Measurements from ENCODE around the gene HIGD2A.

The HIGD2A gene

GRCh38 chr5:176418251-176418650 is 29.7 kb downstream of the HIGD2A start:
- FAIRE-seq: no peak

- no peak for FAIRE-seq
These were observed 31.5 kb downstream of the HIGD2A start for GRCh38 chr5:176420086-176420485.

- no peak for FAIRE-seq
These were observed 32.5 kb downstream of the HIGD2A start for GRCh38 chr5:176420972-176421544.

- no peak for FAIRE-seq
These were observed 35.6 kb downstream of the HIGD2A start for GRCh38 chr5:176424181-176424580.

GRCh38 chr5:176425138-176425537 is 36.6 kb downstream of the HIGD2A start:
- no peak for FAIRE-seq

DNA sequence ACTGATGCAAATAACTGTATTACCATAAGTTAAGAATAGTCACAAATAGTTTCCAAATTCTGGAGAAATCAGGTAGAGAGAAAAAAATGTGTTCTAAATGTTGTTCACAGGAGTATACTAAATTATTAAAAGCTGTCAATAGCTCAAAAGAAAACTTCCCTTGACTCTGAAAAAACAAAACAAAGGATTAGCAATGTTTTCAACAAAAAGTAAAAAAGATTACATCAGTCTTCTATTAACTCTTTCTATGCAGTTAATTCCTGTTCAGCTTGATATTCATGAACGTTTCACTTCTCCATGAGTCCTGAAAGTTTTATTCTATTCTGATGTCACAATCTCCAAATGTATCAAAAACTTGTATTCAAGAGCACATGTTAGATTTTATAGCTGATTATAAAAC is 37.2 kb downstream of the HIGD2A start:
- FAIRE-seq: no peak

GRCh38 chr5:176426876-176427275 is 38.3 kb downstream of the HIGD2A start:
- FAIRE-seq: no peak

GRCh38 chr5:176427971-176428370 is 39.4 kb downstream of the HIGD2A start:
- FAIRE-seq: no peak

DNA sequence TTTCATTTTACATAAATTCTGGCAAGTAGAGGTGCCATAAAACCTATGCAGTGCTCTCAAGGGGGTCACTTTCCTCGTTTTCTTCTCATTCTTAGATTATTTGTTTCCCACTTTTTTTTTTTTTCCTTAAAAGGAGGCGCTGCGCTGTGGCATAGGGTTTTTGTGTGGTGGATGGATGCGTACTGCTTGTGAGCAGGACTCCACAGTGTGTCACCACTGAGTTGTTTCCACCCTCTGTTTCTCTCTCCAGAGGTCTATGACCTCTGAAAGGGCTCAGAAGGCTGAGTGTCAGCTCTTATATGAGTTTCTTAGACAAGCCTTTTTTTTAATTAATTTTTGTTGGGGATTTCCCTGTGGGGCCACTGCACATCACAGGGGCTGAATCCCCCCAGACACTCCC is 41.4 kb downstream of the HIGD2A start:
- FAIRE-seq: no peak

- no peak for FAIRE-seq
These were observed 44.2 kb downstream of the HIGD2A start for GRCh38 chr5:176432707-176433106.

DNA sequence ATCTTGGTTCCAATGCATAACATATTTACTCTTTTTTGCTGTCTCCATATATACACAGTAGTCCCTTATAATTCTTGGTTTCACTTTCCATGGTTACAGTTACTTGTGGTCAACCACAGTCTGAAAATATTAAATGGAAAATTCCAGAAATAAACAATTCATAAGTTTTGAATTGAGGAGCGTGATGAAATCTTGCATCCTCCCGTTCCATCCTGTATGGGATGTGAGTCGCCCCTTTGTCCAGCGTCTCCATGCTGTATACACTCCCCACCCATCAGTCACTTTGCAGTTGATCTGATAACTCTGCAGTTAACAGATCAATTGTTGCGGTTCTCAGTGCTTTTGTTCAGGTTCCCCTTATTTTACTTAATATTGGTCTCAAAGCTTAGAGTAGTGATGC is 48.1 kb downstream of the HIGD2A start:
- peak; percentile 72 for FAIRE-seq

GRCh38 chr5:176438959-176439757 is 50.6 kb downstream of the HIGD2A start:
- FAIRE-seq: no peak

Data from A204.1 (cell line).